Fibroblast of upper back skin (primary cell): ENCODE results near the gene DUSP8.
A peak's percentile ranks its signal among the peaks of the same experiment; 100 is the strongest.

Experiments
- DNase-seq: peaks from one replicate; pipeline ENCODE4 v3.0.0-alpha.2; 2013

DUSP8 gene

DNA sequence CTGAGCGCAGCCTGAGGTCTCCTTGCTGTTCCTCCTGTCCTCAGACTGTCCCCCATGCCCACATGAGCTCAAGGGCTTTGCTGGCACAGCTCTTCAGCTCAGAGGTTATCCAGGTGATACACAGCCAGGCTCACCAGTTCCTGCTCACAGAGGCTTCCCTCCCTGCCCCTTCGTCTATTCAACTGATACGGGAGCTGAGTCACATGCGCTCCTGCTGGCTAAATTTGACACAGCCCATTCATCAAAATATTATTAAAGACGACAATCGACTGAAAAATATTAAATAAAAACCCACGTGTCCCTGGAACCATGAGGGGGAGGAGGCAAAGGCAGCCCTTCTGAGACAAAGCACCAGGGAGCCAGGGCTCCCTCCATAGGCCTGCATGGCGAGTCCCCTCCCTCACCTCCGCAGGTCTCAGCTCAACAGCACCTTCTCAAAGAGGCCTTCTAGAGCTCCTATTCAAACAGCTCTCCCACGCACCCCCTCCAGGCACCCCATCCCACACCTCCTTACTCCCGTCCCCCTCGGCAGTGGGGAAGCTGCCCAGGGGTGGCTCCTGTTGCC lies 40.5 kb downstream of the DUSP8 start:
- DNase-seq, result no peak

DNA sequence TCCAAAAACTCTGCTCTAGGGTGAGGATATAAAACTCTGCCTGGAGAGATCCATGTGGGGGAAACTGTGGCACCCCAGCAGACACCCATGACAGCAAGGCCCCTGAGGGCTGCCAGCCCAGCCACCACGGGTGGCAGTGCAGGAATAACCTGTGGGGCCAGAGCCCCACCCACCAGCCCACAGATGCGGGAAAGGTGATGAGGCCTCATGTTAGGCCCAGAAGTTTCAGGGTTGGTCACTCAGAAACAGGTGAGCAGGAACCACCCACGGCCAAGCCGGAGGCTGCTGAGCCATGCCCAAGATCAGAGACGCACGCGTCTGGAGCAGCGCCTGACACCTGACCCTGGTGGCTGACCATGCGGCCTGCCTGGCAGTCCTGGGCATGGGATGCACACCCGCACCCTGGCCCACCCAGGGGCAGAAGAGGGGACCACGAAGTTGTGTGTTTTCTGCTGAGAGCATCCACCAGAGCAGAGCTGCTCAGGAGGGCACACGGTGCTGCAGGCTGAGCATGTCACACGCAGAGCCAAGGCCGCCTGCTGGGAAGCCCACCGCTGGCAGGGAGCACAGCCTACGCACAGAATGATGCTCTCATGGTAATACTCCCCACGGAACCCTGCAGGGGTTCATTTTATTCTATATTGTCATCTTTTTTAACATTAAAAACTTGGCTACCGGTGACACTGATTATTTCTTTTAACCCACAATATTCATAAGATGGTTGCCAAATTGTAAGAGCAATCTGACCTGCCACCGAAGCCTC lies 41.2 kb downstream of the DUSP8 start:
- DNase-seq, result no peak

DNA sequence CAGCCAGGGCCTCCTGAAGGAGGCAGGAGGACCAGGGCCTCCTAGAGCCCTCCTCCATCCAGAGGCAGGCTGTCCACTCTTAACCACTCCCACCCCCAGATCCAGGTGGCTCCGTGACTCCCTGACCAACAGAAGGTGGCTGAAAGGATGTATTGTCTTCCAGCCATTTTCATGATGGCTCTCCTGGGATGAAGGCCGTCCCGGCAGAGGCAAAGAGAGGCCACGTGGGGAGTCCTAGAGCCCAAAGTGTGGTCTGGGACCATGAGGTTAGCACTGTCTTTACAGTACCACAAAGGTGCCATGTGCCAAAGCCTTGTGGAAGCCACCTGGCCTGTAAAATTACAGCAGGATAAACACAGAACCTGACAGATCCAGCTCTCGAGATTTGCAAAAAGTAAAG lies 42.3 kb downstream of the DUSP8 start:
- DNase-seq, result no peak

DNA sequence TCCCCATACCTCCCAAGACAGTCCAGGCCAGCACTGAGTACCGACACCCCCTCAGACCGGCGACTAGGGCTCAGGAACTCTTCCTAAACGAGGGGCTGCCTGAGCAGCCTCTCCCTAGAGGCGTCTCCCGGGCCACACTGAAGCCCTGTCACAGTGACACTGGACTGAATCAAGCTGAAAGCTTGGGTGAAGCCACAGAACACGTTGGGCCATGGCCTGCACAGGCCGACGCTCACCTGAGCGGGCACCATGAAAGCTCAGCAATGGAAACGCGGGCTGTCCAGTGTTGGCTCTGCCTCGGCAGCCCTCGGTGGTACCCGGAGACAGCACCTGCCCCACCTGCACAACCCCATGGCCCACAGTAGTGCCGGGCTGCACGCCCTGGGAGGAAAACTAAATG lies 42.8 kb downstream of the DUSP8 start:
- no peak for DNase-seq

DNA sequence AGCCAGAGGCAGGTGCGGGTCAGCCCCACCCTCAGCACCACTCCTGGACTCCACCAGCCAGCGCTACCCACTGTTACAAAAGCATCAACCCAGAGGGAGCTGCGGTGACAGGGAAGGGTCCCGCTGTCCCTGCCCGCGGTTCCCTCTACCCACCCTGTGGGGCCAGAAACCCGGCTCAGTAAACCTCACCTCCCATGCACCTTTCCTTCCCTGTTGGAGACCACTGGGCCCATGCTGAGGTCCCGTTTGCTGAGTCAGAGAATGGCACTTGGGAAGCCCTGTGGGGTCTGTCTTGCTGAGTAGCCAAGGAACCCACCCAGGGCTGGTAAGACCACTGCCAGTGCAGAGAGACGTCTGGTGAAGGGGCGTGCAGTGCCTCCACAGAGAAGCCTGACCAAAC lies 43.4 kb downstream of the DUSP8 start:
- DNase-seq, result no peak

DNA sequence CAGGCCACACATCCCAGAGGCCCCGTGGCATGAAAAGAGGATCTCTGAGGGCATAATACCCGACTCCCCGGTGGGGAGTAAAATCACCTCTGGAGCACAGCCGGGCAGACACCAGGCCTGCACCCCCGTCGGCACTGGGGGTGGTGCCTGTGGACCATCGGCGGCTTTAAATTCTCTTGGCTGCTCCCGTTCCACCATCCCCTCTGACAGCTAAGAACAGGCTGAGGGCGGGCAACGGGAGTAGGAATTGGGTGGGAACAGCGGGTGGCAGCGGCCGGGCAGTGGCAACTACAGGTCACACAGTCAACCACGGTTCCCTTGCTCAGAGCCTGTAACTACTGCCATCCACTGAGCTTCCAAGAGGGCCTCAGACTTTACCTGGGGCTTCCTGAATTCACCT lies 45.3 kb downstream of the DUSP8 start:
- DNase-seq, result no peak

DNA sequence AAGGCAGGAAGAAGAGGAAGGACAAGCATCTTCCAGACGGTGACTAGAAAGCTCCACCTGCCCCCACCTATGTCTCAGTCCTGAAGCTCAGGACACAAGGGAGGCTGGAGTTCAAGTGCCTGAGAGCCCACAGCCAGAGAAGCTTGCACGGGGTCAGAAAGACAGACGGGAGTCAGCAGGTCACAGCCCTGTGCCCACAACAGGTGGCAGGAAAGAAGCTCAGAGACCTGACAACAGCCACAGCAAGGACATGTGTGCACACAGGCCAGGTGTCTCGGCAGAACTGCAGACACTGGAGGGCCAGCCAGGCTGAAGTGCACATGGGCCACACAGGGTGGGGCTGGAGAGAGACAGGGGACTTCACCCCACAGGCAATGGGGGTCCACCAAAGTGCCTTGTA lies 48.3 kb downstream of the DUSP8 start:
- no peak for DNase-seq

DNA sequence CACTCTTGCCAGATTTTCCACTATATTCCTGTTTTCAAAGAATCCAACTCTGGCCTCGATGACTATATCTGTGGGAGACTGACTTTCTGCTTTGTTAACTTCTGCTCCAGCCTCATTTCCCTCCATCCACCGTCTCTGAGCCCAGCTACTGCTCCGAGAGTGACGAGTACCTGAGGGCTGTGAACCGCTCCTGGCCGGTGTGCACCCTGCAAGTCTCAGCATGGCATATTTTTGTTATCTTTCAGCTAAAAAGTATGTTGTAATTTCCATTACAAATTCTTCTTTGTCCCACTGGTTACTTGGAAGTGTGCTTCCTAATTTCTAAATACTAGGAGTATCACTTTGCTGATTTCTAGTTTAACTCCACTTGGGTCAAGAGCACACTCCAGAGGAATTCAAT lies 49.0 kb downstream of the DUSP8 start:
- DNase-seq, result no peak

DNA sequence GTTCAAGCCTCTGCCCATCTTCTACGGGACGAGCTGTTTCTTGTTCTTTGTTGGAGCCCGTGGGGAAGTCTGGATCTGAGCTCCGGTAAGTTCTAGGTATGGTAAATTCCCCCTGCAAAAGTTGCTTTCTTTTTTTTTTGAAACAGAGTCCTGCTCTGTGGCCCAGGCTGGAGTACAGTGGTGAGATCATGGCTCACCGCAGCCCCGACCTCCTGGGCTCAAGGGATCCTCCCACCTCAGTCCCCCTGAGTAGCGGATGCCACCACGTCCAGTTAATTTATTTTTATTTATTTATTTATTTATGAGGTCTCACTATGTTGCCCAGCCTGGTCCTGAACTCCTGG lies 50.0 kb downstream of the DUSP8 start:
- no peak for DNase-seq

DNA sequence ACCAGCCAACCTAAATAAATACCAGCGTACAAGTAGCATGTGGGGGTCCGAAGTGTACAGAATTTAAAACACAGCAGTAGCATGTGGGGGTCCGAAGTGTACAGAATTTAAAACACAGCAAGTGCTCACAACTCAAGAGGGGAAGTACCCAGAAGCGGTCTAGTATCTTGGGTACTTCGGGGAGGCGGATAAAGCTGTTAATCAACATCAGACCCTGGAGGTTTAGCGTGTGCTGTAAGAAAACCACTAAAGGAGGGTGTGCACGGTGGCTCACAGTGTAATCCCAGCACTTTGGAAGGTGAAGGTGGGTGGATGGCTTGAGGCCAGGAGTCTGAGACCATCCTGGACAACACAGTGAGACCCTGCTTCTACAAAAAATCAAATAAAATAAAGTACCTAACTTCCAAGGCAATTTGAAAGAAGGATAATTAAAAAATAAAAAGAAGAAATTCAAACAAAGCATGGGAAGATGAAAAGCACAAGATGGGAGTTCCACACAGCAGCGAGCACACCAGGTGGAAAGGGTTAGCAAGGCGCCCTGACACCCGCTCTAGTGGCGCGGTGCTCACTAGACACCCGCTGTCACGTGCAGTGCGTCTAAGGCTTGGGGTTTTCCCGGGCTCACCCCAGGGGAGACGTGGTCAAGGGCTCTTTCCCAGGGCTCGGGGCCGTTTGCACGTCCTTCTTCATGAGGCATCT lies 50.5 kb downstream of the DUSP8 start:
- no peak for DNase-seq

DNA sequence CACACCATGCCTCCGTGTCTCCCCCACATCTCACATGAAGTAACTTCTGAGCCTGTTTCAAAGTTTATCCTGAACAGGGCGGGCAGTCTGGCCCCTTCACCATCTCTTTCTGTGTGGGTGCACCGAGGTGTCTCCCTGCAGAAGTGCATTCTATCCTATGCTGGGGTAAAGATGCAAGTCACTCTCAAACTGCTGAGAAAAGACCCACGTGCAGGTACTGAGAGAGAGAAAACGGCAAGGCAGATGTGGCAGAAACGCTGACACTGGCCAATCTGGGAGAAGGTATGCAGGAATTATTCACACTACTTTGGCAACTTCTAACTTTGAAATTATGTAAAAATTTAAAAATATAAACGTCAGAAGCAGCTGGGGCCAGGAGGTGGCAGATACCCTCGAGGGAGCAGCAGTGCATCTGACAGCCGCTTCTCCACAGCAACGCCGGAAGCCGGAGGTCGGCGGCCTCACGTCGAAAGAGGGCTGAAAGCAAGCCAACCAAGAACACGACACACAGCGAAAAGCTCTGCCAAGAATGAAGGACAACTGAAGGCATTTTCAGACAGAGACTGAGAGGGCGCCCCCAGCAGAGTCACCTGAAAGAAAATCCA lies 51.3 kb downstream of the DUSP8 start:
- no peak for DNase-seq

DNA sequence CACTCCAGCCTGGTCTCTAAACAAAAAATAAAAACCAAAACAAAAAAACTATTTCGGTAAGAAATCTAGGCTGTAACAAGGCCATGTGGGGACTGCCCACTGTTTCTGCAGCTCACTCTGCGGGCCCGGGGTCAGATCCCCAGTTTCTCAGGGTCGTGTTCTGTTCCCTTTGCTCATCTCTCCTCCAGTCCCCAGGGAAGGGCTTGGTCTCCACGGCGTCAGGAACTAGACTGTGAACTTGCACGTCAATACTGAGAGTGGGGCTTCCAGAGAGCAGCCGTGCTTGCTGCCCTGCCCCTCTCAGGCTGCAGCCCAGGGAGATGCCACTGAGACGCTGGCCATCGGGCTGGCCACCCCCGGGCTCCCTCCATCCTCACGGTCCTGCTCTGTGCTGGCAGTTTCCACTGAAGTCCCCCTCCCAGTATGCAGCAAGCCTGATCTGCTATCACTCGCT lies 51.8 kb downstream of the DUSP8 start:
- DNase-seq, result no peak

DNA sequence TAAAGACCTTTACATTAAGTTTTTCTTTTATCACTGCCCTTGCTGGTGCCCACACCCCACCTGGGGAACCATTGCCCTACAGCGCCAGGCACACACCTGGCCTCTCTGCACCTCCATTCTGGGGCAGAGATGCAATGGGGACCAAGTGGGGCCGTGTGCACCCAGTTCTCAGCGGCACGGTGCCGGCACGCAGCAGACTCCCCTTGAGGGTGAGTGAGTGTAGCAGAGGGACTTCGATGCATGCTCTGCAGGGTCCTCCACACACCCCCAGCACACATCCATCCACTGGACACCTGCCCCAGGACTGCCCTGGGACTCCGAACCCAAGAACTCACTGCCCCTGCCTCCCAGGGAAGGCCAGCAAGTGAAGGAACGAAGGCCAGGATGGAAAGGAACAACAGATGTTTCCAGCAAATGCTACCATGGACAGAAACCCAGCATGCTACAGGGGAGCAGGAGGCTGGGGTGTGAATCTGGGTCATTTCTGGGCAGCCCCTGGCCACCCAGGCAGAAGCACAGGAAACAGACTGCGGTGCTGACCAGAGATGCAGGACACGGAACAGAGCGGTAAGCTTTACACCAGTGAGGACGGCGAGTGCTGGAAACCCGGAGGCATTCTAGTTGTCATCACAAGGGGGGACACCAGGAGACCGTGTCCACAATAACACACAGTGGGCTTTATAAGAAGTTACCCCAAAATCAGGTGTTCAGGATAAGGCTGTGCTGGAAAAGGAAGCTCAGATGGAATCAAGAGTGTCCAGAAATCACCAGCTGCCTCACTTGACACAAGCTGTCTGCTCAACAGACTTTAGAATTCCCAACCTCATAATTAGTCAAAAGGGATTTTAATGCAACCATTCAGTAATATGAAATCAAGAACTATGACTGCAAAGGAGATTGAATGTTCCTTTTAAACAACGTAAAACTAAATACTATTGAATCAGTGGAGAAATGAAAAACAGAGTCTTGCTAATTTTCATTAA lies 52.8 kb downstream of the DUSP8 start:
- DNase-seq, result no peak

DNA sequence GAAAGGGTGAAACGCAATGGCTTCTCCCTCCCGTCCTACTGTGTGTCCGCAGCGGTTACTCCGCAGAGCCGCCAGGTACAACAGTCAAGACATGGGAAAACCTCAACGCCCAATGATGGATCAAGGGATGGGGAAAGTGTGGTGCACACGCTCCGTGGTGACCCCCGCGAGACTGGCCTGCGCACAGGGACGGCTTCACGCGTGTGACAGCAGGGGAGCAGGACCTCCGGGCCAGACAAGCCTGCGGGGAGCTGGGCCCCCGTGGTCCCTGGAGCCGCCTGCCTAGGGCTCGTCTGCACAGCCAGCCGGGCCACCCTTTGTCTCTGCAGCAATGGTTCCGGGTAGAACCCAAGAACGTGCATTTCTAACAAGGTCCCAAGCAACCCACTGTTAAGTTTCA lies 53.8 kb downstream of the DUSP8 start:
- no peak for DNase-seq

DNA sequence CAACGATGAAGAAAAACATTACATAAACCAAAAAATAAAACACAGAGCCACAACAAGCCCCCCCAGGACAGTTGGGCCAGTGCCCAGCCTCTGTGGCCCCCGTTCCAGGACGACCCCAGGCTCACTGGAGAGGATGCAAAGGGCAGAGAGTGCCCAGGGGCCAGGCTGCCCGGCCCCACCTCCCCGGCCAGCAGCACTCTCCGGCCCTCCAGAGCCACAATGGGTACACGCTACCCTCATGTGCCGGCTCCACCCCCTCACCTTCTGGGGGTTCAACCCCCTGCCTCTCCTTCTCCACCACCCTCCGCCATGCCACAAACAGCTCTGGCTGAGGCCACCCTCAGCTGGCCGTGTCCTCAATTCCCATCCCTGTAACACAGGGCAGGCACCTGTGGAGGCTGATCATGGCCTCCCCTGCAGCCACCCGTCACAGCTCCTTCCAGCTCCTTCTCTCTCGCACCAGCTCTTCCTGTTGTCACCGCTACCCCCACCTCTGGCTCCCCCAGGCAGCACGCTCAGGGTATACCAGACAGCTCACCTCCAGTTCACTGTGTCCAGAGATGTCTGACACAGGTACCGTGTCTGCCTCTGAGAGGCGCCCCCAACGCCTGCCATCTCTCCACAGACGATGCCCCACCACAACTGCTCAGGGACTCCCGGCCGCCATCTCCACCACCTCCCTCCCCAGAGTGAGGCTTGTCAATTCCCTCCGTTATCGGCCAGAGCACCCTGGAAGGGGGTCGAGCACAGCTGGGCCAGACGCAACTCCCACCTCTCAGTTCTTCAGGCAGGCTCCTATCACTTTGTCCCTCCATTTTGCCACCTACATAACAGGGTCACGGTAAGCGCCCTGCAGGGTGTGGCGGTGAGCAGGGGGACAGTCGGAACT lies 54.7 kb downstream of the DUSP8 start:
- DNase-seq, result no peak

DNA sequence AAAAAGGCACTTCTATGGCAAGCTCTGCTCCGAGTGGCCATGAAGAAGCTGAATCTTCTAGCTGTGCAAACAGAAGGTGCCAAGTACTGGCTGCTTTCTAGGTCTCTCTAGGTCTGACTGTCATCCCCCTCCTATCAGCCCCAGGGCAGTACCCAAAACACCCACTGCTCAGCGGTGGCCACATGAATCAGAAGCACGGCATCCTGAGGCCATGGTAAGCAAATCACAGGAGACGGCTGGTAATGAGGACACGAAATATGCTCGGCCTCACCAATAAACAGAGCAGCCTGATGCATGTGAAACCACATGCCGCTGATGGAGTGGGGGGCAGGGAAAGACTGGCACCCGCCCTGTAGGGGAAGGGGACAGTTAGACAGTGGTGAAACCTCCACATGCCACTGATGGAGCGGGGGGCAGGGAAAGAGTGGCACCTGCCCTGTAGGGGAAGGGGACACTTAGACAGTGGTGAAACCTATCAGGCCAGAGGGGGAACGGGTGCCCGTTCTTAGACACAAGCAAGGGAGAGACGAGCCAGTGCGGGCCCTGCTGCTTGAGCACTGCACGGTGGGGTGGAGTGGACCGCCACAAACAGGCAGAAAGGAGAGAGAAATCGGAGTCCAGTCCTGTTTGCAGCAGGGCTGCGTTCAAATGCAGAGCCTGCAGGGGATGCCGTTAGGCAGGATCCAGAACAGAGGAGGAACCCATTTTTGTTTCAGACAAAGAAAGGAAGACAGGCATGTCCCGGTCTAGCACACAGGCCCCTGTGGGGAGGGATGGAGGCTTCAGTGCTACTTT lies 55.6 kb downstream of the DUSP8 start:
- DNase-seq, result peak; percentile 28

DNA sequence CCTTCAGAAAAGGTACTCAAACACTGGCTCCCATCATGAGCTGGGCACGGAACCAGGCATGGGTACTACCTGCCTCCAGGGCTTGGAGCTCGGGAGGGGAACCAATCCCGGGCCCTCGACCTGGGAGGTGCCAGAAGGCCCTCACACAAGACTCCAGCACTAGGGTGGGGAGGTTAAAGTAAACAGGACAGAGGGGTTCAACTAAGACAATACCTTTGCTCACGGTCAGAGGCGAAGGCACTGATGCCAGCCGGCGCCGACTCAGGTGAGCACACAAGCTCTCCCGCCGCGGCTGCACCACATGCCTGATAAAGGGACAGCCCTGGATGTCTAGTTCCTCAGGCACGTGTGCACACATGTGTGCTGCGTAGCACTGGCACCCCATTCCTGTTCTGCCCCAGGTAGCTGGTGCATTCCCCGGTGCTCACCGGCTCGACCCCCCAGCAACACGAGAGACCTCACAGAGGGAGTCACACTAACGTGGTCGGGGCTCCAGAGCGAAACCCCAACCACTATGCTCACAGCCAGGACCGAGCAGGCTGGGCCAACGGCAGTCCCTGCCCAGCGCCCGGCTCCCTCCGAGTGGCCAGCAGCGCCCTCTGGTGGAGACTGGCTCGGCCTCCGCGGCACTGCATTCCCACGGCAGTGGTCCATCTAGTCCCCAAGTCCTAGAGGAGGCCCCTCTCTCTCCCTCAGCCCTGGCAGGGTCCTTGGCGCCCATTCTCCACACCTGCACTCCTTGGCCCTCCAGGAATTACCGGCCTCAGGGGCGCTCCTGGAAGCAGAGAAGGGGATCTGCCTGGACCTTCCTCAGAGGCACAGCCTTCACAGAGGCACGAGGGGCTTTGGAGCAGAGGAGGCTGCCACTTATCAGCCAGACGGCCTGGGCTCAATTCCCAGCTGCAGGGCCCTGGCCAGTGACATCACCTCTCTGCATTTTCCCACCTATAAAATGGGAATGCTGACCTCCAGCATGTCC lies 56.7 kb downstream of the DUSP8 start:
- peak; percentile 44 for DNase-seq

DNA sequence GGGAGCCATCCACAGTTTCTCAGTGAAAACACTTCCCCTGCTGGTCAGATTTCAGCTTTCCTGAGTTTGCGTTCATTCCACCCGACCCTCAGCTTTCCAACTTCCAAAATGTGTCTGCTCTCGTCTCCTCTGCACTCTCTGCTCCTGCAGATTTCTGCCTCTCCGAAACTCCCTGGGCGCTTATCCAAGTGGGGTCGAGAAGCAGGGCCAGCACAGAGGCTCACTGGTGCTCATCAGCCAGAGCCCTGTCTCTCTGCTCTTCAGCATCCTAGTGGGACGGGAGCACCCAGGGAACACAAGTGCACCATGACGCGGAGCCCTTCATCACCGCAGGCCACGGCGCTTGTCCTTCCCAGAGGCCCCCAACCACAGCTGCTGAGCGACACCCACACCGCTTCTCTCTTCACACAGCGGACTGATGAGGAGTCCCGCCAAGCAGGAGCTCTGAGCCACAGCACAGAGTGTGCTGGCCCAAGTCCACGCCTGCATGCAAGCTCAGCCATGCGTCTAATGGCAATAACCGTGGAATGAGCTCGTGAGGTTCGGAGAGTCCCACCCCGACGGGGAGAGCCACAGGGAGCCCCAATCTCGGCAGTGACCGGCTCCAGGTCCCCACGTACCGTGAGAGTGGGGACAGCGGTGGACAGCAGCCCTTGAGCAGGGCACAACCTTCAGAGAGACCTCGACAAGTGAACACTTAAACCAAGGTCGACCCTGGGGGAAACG lies 57.6 kb downstream of the DUSP8 start:
- no peak for DNase-seq
